ENCODE measurements around the gene PALS1.

Gene PALS1

GRCh38 chr14:67241411-67242167, at the start of gene PALS1:
PALS1 (plus strand) TSS chr14:67241435; CDS start chr14:67279171, 37,736 bp downstream.
- peak; percentile 78 for DNase-seq

GRCh38 chr14:67191768-67192290, 49.4 kb upstream of the PALS1 start:
- no peak for DNase-seq

More at GRCh38 chr14:67241411-67242167, at the start of gene PALS1:
- in situ Hi-C loops (cut with MboI; ENCODE audit: low pct_unique_long_range_greater_than_20kb, low sequenced_read_pairs), result no loop called here

GRCh38 chr14:67192366-67192765, 48.9 kb upstream of the PALS1 start:
- in situ Hi-C loops (cut with MboI; ENCODE audit: low pct_unique_long_range_greater_than_20kb, low sequenced_read_pairs), result no loop called here
- DNase-seq, result no peak

More at GRCh38 chr14:67191768-67192290, 49.4 kb upstream of the PALS1 start:
- in situ Hi-C loops (cut with MboI; ENCODE audit: low pct_unique_long_range_greater_than_20kb, low sequenced_read_pairs), result no loop called here

- DNase-seq, result no peak
- in situ Hi-C loops (cut with MboI; ENCODE audit: low pct_unique_long_range_greater_than_20kb, low sequenced_read_pairs), result no loop called here
Measured at GRCh38 chr14:67195279-67195678, 46.0 kb upstream of the PALS1 start.

- in situ Hi-C loops (cut with MboI; ENCODE audit: low pct_unique_long_range_greater_than_20kb, low sequenced_read_pairs), result no loop called here
- no peak for DNase-seq
Measured at GRCh38 chr14:67199016-67199415, 42.2 kb upstream of the PALS1 start.

- in situ Hi-C loops (cut with MboI; ENCODE audit: low pct_unique_long_range_greater_than_20kb, low sequenced_read_pairs), result no loop called here
- no peak for DNase-seq
Measured at GRCh38 chr14:67207810-67208209, 33.4 kb upstream of the PALS1 start.

GRCh38 chr14:67218126-67218525, 23.1 kb upstream of the PALS1 start:
- DNase-seq, result no peak
- in situ Hi-C loops (cut with MboI; ENCODE audit: low pct_unique_long_range_greater_than_20kb, low sequenced_read_pairs), result no loop called here

GRCh38 chr14:67221248-67221981, 19.8 kb upstream of the PALS1 start:
- DNase-seq, result no peak
- in situ Hi-C loops (cut with MboI; ENCODE audit: low pct_unique_long_range_greater_than_20kb, low sequenced_read_pairs), result no loop called here

- no peak for DNase-seq
- in situ Hi-C loops (cut with MboI; ENCODE audit: low pct_unique_long_range_greater_than_20kb, low sequenced_read_pairs), result no loop called here
Measured at GRCh38 chr14:67221982-67222328, 19.3 kb upstream of the PALS1 start.

- DNase-seq, result no peak
- in situ Hi-C loops (cut with MboI; ENCODE audit: low pct_unique_long_range_greater_than_20kb, low sequenced_read_pairs), result no loop called here
Measured at GRCh38 chr14:67225523-67225922, 15.7 kb upstream of the PALS1 start.

GRCh38 chr14:67228325-67228984, 12.8 kb upstream of the PALS1 start:
- in situ Hi-C loops (cut with MboI; ENCODE audit: low pct_unique_long_range_greater_than_20kb, low sequenced_read_pairs), result no loop called here
- DNase-seq, result no peak

- in situ Hi-C loops (cut with MboI; ENCODE audit: low pct_unique_long_range_greater_than_20kb, low sequenced_read_pairs), result no loop called here
Measured at GRCh38 chr14:67232066-67232465, 9.2 kb upstream of the PALS1 start.

GRCh38 chr14:67232621-67233020, 8.6 kb upstream of the PALS1 start:
- in situ Hi-C loops (cut with MboI; ENCODE audit: low pct_unique_long_range_greater_than_20kb, low sequenced_read_pairs), result no loop called here
- no peak for DNase-seq

More at GRCh38 chr14:67232066-67232465, 9.2 kb upstream of the PALS1 start:
- DNase-seq, result no peak

- DNase-seq, result no peak
Measured at GRCh38 chr14:67237591-67237990, 3.6 kb upstream of the PALS1 start.

GRCh38 chr14:67239582-67239981, 1.7 kb upstream of the PALS1 start:
- in situ Hi-C loops (cut with MboI; ENCODE audit: low pct_unique_long_range_greater_than_20kb, low sequenced_read_pairs), result no loop called here

More at GRCh38 chr14:67237591-67237990, 3.6 kb upstream of the PALS1 start:
- in situ Hi-C loops (cut with MboI; ENCODE audit: low pct_unique_long_range_greater_than_20kb, low sequenced_read_pairs), result no loop called here

GRCh38 chr14:67240168-67240932, 885 bp upstream of the PALS1 start:
- in situ Hi-C loops (cut with MboI; ENCODE audit: low pct_unique_long_range_greater_than_20kb, low sequenced_read_pairs), result no loop called here
- DNase-seq, result no peak

More at GRCh38 chr14:67239582-67239981, 1.7 kb upstream of the PALS1 start:
- no peak for DNase-seq

- DNase-seq, result peak; percentile 98
- in situ Hi-C loops (cut with MboI; ENCODE audit: low pct_unique_long_range_greater_than_20kb, low sequenced_read_pairs), result no loop called here
Measured at GRCh38 chr14:67240978-67241410, 241 bp upstream of the PALS1 start.

- in situ Hi-C loops (cut with MboI; ENCODE audit: low pct_unique_long_range_greater_than_20kb, low sequenced_read_pairs), result no loop called here
- DNase-seq, result no peak
Measured at GRCh38 chr14:67242168-67242420, 859 bp downstream of the PALS1 start.

GRCh38 chr14:67245104-67245503, 3.9 kb downstream of the PALS1 start:
- DNase-seq, result no peak
- in situ Hi-C loops (cut with MboI; ENCODE audit: low pct_unique_long_range_greater_than_20kb, low sequenced_read_pairs), result no loop called here
